Endometrial microvascular endothelial cells (primary cell): ENCODE data around the gene PTCD2. TPM values are rescaled to one million over a fixed set of nuclear protein-coding genes. Genes with fewer than 3 reads are reported as not detected.

Experiments used
- in situ Hi-C: cut with HindIII; loops from 2 replicates; pipeline ENCODE4 v1.10.0; 2017; ENCODE audit warnings: low sequenced_read_pairs, low pct_unique_long_range_greater_than_20kb; ENCODE audit errors: inconsistent ontology term
- total RNA-seq: library from RNA; depleted of rRNA; stranded (reverse); fragments of >200 nt; gene quantifications from one replicate; pipeline ENCODE4 v1.2.3, GENCODE V29; 2015; ENCODE audit errors: inconsistent ontology term

The PTCD2 gene
- total RNA-seq, 1 donor from 2014 or later: 8.6 TPM

DNA sequence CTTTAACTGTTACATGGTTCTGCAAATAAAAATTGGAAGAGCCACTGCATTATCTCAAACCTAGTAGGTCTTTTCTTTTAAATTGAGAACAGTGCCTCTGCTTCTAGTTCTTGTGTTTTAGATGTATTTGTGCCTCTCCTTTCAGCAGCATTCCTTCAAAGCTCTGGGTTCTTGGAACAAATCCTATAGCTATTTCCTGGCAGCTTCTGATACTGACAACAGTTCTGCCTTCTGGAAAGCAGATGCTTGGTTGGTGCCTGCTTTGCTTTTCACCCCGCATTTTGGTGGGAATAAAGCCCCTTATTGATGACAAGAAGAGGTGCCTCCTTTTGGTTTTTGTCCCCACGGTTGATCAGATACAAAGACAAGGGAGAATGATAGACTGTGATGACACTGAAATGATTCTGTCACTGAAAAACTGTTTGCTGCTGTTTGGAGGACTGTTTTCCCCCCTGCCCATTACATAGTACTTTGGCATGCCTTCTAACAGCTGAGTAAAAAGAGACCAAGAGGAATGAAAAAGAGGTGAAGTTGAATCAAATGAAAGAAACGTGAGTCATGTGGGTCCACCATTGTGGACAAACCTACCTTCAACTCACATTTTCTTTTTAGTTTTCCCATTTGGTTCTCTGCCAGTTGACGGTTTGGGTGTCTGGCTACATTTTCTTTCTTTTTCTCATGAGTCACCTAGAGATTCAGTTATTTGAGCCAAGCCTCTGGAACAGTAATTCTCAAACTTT lies 5.6 kb downstream of the PTCD2 start:
- in situ Hi-C loops: no loop called here

- in situ Hi-C loops: no loop called here
These were observed 6.1 kb downstream of the PTCD2 start for GRCh38 chr5:72326306-72326649.

- in situ Hi-C loops: no loop called here
These were observed 8.0 kb downstream of the PTCD2 start for GRCh38 chr5:72328172-72328571.

- in situ Hi-C loops: no loop called here
These were observed 10.5 kb downstream of the PTCD2 start for GRCh38 chr5:72330712-72331111.

DNA sequence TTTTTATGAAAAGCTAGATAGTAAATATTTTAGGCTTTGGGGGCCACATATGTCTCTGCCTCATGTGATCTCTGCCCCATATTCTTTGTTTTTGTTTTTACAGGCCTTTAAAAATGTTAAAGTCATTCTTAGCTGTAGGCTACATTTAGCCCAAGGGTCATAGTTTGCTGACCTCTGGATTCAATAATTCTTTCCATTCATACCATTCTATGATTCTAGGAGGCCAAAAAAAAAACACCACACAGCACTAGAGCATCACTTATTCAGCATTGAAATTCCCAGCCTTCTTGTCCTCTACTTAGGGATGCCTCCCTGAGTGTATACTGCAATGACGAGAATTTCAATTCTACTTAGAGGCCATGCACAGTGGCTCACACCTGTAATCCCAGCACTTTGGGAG lies 17.0 kb downstream of the PTCD2 start:
- in situ Hi-C loops: no loop called here

DNA sequence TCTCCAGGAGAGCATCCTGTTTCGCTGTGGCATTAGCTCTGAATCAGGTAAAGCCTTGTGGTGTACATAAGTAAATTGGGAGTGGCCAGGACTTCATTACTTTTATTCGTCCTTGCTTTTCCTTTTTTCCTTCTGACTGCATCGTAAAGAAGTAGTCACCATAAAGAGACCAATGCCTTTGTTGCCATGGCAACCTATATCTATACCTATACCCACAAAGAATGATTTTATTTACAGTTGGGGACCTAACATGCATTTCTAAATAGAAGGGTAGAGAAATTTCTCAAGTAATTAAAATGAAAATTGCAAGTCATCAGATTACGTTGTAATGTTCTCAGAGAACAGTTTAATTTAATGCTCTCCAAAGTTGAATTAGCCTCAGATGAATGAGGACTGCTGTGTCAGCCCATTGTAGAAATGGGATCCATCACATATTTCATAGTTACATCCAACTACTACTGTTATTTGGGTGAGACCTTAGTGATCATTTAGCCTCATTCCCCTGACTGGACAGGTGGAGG lies 18.6 kb downstream of the PTCD2 start:
- in situ Hi-C loops: no loop called here

- in situ Hi-C loops: no loop called here
These were observed 26.2 kb downstream of the PTCD2 start for GRCh38 chr5:72346398-72346797.

DNA sequence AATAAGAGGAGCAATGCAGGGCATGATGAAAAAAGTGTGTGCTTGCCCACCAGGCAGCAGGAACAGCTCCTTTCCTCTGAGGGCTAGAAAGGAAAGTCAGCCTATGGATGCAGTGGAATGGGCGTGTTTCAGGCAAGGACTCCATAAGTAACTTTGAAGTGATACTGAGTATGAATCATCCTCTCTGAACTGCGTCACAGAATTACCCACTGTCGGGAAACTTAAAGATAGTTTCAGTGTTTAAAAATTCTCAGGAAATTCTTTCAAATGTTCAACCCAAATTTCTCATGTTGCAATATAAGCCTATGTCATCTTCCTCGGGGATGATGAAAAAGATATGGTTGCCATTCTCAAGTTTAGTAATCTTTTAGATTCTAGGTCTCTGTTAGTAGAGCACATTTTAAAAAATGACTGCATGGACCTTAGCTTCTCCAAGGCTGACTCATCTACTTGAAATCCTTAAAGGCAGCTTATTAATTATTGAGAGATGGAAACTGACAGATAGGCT lies 27.7 kb downstream of the PTCD2 start:
- in situ Hi-C loops: no loop called here

DNA sequence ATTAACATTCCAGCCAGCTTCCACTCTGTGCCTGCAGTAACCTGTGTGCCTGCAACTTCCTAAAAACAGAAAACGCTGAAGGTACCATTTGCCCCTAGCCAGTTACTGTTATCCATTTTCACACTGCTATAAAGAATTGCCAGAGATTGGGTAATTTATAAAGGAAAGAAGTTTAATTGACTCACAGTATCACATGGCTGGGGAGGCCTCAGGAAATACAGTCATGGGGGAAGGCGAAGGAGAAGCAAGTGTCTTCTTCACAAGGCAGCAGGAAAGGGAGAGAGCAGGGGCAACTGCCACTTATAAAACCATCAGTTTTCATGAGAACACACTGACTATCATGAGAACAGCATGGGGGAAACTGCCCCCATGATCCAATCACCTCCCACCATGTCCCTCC lies 31.2 kb downstream of the PTCD2 start:
- in situ Hi-C loops: no loop called here

DNA sequence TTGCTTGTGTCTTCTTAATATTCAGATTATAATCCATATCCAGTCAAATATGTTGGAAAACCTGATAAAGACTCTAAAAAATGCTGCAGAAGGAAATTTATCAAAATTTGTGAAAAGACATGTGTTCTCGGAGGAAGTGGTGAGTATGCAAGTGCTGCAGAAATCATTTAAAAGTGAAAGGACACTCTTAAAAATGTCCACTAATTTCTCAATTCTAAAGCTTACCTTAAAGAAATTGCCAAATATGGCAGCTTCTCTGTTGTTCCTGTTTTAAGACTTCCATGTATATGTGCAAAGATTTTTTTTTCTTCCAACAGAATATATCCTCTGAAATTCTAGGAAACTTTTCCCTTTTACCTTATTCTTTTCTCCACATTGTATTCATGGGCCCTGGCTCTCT lies 32.4 kb downstream of the PTCD2 start:
- in situ Hi-C loops: no loop called here

DNA sequence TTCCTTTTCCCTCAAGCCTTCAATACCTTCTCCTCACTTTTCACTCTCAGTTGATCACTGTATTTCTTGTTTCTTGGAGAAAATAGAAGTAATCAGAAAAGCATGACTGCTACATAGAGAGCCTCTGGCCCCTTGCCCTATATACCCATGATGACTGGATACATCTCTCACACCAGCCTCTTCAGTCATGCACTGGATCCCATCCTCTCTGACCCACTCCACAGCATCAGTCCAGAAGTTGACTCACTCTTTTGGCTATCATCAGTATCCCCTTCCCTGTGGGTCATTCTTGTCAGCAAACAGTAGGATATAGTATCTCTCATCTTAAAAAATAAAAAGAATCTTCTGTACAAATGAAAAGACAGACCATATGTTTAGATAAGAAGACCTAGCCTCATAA lies 32.9 kb downstream of the PTCD2 start:
- in situ Hi-C loops: no loop called here

DNA sequence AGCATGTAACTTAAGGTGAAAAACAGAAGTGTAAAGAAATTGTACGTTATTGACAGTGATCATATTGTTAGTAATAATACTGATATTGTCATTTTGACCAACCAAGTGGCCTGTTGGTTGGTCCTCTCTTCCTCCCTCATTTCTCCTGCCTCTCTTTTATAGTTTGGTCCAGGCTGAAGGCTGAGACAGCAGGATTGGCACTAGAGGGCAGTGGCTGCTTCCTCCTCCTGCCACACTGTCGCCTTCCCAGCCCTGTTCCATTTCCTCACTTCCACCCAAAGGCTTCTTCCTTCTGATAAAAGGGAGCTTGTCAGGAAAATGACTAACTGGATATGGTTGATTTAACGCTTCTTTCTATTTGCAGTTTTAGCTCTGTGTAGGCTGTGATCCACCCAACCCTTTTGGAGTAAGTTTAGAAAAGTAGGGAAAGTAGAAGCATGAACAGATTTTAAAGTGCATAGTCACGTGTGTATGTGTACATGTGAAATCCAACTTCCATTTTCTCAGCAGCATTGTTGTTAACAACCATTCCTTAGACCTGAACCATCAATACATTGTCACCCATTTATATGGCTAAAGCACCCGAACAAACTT lies 35.6 kb downstream of the PTCD2 start:
- in situ Hi-C loops: no loop called here

DNA sequence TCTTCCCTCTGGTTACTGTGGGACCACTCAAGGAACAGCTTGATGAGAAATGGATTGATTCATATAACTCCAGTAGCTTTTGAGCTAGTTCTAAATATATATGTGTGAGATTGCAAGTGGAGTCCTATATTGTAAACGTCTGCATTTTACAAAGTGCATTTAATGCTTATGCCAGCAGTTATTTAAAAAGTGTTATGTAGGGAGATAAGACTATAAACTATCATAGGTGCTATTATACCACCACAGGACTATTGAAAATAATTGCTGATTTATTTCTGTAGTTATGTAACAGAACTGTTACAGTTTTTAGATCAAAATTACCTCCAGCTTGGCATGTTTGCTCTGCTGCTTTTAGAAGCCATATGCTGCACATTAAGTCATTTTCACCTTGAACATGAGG lies 36.2 kb downstream of the PTCD2 start:
- in situ Hi-C loops: no loop called here

DNA sequence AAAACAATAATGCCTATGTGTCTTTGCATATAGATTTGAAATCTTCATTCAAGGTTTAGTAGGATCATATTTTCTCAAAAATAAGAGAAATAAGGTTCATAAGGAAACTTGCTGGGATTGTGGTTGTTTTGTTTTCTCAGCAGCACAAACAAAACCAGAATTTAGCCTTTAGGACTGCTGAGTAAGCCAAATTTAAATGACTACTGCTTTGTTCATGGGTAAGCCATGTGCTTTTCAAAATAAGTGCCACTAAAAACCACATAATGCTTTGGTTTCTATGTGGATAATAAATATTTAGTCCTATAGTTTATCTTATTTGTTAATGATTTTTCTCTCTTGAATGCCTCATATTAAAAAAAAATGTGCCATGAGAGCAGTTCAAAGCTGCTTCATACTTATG lies 38.8 kb downstream of the PTCD2 start:
- in situ Hi-C loops: no loop called here

GRCh38 chr5:72359886-72360285 lies 39.7 kb downstream of the PTCD2 start:
- in situ Hi-C loops: no loop called here

GRCh38 chr5:72363166-72363802 lies 43.1 kb downstream of the PTCD2 start:
- in situ Hi-C loops: no loop called here

DNA sequence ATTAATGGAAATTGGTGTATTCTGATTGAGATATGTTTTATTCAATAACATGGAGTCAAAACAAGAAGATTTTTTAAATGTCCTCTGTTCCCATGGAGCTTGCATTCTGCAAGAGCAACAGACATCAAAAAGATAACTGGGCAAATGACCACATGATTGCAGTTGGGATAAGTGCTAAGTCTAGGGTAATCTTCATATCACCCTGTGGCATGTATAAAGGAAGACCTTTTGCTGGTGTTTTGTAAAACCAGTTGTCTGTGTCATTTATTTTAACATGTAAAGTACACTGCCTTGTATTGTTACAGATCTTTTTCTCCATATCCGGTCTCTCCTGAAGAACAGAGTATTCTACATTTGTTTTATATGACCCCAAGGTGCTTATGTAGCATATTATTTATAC lies 44.0 kb downstream of the PTCD2 start:
- in situ Hi-C loops: no loop called here

DNA sequence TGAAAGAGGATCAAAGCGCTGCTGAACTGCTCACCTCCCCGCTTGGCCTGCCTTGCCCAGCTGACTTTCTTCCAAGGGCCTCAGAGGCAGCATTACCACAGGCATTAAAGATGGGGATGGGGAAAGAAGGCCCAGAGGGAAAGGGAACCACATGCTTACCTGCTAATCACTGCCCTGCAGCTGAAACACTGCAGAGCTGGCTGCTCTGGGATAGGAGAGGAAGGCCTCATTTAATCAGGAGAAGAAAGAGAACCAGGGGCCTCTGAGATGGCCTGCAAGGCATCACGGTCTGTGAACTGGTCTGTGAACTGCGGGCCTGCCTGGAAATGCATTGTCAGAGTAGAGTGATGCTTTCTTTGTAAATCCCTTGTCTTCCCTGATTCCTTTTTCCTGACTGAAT lies 44.8 kb downstream of the PTCD2 start:
- in situ Hi-C loops: no loop called here

GRCh38 chr5:72366324-72366976 lies 46.3 kb downstream of the PTCD2 start:
- in situ Hi-C loops: no loop called here

GRCh38 chr5:72368271-72368670 lies 48.1 kb downstream of the PTCD2 start:
- in situ Hi-C loops: no loop called here
